ENCODE data around the gene SAMHD1.
A peak's percentile ranks its signal among the peaks of the same experiment; 100 is the strongest.
"Not testable (repeated sequence)": the region's sequence is repeated elsewhere in the genome, so short reads cannot be mapped to it uniquely, and the experiment has no call there.

Gene SAMHD1

DNA sequence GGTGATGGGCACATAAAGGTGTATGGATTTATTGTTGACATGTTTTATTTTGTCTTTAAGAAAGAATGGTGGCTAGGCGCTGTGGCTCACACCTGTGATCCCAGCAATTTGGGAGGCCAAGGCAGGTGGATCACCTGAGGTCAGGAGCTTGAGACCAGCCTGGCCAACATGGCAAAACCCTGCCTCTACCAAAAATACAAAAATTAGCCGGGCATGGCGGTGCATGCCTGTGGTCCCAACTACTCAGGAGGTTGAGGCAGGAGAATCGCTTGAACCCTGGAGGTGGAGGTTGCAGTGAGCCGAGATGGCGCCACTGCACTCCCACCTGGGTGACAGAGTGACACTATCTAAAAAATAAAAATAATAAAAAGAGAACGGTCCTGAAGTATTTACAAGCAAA lies 45.4 kb downstream of the SAMHD1 start:
- not testable (repeated sequence) for DNase-seq

DNA sequence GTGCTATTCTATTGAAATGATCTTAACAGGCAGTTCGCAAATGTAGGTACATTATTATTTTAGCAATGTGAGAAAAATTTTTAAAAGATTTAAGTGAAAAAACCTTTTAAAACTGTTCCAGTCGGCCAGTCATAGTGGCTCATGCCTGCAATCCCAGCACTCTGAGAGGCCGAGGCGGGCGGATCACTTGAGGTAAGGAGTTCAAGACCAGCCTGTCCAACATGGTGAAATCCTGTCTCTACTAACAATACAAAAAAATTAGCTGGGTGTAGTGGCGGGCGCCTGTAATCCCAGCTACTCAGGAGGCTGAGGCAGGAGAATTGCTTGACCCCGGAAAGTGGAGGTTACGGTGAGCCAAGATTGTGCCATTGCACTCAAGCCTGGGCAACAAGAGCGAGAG lies 45.9 kb downstream of the SAMHD1 start:
- DNase-seq = not testable (repeated sequence)

DNA sequence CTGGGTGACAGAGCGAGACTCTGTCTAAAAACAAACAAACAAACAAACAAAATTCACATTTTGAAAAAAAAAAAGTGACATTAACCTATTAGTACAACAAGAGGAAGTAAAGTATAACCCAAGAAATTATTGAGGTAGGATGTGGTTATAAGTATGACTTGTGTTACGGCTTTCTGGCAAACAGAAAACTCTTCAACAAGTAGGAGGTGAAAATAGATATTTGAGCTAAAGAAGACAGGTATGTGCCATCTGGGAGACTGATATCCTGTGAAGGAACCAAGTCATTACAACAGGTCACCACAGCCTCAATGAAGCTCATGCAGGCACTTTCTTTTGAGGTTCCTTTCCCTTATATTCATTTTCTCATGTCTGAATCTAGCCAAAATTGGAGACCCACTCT lies 46.8 kb downstream of the SAMHD1 start:
- no peak for DNase-seq

DNA sequence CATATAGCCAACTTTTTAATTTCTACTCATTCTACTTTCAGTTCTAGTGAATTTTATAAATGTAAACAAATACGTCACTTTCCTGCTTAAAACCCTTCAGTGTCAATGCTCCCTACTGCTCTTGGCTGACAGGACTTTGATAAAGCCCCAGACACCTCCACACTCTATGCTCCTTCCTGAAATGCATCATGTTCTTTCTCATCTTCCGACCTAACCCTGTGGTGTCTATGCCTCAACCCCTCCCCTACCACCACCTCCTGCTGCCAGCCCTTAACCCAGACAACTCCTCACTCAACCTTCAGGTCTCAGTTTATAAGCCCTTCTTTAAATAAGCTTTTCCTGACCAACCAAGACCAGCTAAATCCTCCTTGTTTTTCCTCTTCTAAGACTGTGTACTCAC lies 56.5 kb downstream of the SAMHD1 start:
- no peak for DNase-seq

- no peak for DNase-seq
Measured at GRCh38 chr20:36893801-36894200, 57.7 kb downstream of the SAMHD1 start.

GRCh38 chr20:36891211-36891610 lies 60.3 kb downstream of the SAMHD1 start:
- no peak for DNase-seq

DNA sequence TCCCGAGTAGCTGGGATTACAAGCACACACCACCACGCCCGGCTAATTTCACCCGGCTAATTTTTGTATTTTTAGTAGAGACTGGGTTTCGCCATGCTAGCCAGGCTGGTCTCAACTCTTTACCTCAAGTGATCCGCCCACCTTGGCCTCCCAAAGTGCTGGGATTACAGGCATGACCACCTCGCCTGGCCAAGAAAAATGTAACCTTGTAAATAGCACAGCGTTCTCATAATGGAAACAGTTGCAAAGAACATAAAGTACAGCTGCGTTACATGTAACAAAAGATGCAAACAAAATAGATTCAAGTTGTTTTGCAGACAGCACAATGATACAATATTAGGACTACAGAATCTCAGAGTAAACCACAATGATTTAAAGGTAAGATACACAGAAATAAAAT lies 60.9 kb downstream of the SAMHD1 start:
- DNase-seq = no peak

DNA sequence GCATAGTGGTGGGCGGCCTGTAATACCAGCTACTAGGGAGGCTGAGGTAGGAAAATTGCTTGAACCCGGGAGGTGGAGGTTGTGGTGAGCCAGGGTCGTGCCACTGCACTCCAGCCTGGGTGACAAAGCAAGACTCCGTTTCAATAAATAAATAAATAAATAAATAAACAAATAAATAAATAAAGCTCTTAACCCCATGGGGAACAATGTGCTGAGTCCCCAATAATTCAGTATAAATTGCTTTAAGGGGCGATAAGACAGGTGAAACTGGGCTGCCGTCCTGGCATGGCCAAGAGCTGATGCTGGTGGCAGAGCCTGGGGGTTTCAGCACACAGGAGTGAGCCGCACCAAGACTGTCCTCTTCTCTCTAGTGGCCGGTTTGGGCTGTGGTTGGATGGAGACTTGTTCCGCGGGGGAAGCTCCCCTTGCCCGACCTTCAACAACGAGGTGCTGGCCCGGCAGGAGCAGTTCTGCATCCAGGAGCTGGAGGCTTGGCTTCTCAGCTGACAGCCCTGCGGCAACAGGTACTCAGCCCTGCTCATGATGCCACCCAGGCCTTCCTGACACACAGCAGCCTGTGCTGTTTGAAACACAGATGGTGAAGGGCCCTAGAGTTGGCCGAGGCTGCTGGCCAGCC lies 62.5 kb downstream of the SAMHD1 start:
- DNase-seq = no peak

- DNase-seq = no peak
Measured at GRCh38 chr20:36887752-36888090, 63.8 kb downstream of the SAMHD1 start.

GRCh38 chr20:36886859-36887751 lies 64.4 kb downstream of the SAMHD1 start:
- peak; percentile 92 for DNase-seq

- DNase-seq = peak; percentile 22
Measured at GRCh38 chr20:36885356-36885755, 66.2 kb downstream of the SAMHD1 start.

- DNase-seq = no peak
Measured at GRCh38 chr20:36883977-36884535, 67.5 kb downstream of the SAMHD1 start.

DNA sequence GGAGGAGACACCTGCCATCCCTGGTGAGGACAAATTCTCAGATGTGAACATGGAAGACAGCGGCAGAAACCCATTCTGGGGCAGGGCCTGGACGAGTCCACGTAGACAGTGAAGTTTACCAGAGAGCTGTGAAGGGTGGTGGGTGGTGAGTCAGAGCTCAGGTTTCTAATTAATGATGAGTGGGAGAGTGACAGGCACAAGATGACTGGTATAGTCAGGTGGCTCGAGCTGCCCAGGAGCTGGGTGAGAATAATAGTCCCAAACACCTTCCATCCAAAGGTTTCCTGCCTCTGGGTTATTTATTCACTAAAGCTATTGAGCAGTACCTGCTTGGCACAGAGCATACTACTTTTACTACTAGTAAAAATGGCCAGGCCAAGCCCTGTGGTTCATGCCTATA lies 69.6 kb downstream of the SAMHD1 start:
- peak; percentile 87 for DNase-seq

DNA sequence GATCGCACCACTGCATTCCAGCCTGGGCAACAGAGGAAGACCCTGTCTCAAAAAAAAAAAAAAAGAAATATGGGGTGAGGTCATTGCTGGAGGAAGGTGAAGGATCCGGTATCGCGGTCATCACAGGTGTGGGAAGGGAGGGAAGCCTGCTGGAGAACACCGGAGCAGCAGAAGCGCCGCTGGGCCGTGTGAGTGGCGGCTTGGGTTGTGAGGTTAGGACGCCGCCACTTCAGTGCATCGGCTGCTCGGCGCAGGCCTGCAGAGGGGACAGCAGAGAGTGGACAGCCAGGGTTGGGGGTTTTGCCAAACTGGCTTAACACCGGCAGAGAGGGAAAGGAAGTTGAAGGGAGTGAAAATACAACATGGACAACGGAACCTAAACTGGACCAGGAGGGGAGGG lies 70.2 kb downstream of the SAMHD1 start:
- DNase-seq = no peak

DNA sequence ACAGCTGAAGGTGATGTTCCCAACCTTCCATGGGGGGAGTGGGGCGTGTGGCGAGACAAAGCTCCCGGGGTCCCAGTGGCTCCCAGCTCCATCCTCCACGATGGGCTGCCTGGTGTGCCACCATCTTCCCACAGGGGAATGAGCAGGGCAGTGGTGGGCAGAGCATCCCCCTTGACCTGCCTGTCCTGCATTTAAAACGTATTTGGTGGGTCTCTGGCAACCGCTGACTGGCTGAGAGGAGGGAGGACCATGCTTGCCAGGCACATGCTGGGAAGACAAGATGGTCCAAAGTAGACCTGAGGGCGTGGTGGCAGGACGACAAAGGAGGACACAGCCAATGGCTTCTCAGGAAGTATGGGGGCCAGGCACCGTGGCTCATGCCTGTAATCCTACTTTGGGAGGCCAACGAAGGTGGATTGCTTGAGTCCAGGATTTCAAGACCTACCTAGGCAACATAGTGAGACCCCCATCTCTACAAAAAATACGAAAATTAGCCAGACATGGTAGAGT lies 70.7 kb downstream of the SAMHD1 start:
- no peak for DNase-seq

- no peak for DNase-seq
Measured at GRCh38 chr20:36878941-36879340, 72.6 kb downstream of the SAMHD1 start.

DNA sequence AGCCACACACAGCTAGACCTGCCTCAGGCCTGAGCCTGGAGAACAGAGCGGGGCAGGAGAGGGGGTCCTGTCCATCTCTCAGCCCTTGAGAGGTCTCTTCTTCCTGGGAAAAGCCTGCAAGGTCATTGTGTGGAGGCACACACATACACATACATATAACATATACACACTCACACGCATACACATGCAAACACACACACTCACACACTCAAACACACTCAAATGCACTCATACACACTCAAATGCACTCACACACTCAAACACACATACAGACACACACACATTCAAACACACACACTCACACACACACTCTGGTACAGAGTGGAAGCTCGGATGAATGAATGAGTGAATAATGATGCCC lies 75.1 kb downstream of the SAMHD1 start:
- no peak for DNase-seq

DNA sequence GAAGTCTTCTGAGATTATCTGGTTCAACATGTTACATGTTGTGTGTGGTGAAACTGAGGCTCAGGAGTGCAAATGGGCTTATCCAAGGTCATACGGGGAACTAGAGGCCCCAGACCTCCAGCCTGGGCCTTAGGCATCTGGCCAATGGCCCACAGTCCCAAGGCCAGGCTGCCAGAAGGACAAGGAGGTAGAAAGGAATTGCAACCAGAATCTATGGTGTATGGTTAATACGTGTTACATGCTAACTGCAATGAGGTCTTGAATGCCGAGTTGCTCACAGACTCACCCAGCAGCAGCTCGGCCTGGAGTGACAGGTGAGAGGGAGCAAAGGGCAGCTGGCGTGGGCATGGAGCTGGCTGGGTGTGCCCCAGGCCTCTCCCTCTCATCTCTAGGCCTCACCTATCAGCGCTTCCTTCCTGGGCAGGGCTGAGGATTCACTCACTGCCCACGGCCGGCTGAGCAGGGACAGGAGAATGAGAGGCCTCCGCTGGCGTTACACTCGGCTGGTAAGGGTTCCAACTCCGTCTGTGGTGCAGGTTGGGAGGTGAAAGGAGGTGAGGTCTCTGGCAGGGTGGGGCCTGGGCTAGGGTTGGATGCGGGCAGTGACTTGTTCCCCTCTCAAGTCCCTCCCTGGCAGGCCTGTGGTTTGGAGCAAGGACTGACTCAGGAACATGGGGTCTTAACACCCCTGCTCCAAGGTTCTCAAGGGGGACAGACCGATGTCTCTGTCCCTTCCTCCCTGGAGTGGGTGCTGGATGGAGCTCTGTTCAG lies 75.6 kb downstream of the SAMHD1 start, which contains the start of gene TLDC2:
Gene TLDC2, plus strand, starts transcription at position 437 of the 771 bp plus-strand sequence. Its CDS starts 37 bp downstream, at position 474.
- DNase-seq = peak; percentile 95

- not testable (repeated sequence) for DNase-seq
Measured at GRCh38 chr20:36875093-36875492, 76.4 kb downstream of the SAMHD1 start.

DNA sequence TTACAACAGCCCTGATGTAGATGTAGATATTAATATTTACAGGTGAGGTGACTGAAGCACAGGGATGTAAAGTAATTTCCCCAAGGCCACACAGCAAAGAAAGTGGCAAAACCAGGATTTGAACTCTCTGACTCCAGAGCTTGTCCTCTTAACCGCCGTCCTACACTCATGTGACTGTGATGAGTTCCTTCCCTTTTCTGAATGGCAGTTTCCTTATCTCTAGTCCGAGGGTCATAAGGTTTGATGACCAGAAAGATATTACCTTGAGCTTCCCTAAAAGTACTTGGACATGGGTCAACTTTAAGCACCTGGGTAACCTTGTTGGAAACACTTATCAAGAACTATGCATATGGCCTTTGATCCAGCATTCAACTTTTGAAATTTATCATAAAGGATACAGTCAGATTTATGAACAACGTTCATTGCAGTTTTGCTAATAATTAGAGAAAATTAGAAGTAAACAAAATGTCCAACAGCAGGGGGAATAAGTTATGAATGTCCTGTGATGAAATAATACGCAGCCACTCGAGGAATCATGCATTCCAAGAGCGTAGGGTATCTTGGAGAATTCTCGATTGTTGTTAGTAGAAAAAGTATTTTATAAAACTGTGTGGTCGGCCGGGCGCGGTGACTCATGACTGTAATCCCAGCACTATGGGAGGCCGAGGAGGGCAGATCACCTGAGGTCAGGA lies 77.9 kb downstream of the SAMHD1 start:
- DNase-seq = no peak

DNA sequence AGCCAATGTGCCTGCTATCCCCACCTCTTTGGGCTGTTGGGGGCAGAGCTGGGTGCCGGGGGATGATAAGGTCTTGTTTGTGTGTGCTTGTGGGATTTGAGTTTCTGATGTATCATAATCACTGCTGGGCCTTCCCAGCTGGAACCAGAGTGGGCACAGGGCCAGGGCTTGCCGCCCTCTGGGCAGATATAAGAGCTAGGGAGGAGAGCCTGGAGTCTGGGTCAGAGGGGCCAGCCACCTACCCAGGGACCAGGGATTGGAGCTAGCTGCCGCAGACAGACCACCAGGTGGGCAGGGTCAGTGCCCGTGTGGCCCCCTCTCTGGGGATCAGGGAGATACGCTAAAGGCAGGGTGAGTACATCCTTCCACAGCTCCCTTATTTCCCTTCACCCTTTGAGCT lies 78.7 kb downstream of the SAMHD1 start:
- no peak for DNase-seq
